AG09319 (cell line): ENCODE results near the gene DARS2.

ENCODE experiments used
- DNase-seq: peaks from one replicate; pipeline ENCODE4 v3.0.0-alpha.2; 2010; ENCODE audit warnings: low read depth; ENCODE audit errors: extremely low read depth
- TF ChIP-seq, protein P1 (sequence below): IDR thresholded peaks from 2 replicates; pipeline ENCODE4 v1.5.1; 2011; ENCODE audit warnings: low read depth, mild to moderate bottlenecking, inconsistent platforms, low read length, moderate library complexity

The DARS2 gene

DNA sequence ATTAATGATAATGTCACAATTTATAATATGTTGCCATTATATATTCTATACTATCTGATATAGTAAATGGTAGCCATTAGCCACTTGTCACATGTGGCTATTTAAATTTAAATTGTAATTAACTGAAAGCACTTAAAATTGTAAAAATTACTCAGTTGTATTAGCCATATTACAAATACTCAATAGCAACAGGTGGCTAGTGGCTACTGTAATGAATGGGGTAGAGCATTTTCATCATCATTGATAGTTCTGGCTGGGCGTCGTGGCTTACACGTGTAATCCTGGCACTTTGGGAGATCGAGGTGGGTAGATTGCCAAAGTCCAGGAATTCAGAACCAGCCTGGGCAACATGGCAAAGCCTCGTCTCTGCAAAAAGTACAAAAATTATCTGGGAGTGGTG, 60.2 kb downstream of the DARS2 start:
- no peak for DNase-seq
- TF ChIP-seq, protein P1, sequence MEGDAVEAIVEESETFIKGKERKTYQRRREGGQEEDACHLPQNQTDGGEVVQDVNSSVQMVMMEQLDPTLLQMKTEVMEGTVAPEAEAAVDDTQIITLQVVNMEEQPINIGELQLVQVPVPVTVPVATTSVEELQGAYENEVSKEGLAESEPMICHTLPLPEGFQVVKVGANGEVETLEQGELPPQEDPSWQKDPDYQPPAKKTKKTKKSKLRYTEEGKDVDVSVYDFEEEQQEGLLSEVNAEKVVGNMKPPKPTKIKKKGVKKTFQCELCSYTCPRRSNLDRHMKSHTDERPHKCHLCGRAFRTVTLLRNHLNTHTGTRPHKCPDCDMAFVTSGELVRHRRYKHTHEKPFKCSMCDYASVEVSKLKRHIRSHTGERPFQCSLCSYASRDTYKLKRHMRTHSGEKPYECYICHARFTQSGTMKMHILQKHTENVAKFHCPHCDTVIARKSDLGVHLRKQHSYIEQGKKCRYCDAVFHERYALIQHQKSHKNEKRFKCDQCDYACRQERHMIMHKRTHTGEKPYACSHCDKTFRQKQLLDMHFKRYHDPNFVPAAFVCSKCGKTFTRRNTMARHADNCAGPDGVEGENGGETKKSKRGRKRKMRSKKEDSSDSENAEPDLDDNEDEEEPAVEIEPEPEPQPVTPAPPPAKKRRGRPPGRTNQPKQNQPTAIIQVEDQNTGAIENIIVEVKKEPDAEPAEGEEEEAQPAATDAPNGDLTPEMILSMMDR, result no peak

DNA sequence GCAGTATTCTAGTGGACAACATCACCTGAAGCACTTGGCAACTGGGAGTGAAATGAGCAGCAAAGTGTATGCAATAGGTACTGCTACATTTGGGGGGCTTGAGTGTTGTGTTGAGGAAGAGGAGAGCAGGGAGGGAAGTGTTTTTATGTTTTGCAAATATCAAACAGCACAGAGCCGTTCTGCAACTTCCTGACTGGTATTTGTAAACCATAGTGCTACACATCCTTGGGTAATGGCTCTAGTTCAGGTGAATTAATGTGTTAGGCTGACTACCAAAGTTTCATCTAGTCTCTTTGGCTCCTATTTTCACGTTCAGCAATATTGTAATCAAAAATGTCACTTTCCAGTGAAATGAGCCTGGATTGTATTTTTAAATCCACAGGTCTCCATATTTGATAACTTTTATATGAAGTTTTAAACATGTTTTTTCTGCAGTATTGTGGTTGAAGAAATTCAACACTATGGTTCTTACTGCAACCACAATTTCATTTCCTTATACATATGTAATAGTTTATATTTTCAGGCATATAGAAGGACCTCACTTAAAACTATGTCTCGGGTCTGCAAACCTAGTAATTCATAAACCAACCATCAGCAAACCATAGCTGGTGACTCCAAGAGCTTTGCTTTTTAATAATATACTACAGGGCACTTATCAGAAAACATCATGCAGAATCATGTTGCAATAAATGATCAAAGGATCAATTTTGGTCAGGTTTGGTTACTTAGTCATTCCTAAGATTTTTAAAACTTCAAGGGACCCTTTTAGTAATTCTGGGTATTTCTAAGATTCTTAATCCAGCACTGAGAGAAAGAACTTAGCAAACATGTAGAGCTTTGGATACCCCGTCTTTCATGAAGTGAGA, 62.5 kb downstream of the DARS2 start:
- no peak for DNase-seq
- TF ChIP-seq, protein P1, result no peak

DNA sequence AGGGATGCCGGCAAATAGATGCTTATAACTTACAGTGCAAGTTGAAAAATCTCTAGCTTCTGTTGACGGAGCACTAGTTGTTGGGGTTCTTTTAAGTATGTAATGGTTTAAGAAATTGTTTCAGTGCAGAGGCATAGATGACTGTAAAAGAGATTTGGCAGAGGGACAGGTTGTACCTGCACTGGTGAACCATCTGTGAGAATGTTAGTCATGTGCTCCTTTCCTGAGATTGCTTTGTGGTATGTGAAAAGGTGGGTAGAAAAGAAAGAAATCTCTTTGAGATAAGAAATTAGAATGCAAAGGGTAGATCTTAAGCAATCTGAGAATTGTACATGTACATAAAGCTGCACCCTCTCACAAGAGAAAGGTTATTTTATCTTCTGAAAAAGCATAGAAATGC, 63.2 kb downstream of the DARS2 start:
- TF ChIP-seq, protein P1, result no peak

DNA sequence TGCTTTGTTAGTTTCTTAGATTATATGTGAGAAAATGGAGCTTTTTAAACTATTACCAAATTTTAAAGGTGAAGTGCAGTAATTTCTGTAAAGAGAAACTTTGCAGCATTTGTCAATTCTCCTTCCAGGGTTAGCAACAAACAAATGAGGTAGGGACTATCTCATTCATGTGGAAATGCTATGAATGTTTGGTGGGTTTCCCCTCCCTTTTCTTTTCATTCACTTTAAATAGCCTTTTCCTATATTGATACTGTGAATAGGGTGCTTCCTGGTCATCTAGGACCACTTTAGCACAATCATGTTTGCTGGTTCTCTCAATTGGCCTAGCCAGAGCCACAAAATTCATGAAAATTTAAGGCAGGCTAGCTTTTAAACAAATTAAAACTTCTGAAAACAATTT, 64.3 kb downstream of the DARS2 start:
- no peak for DNase-seq
- TF ChIP-seq, protein P1, result no peak

More for the DNA sequence above, 63.2 kb downstream of the DARS2 start:
- no peak for DNase-seq

DNA sequence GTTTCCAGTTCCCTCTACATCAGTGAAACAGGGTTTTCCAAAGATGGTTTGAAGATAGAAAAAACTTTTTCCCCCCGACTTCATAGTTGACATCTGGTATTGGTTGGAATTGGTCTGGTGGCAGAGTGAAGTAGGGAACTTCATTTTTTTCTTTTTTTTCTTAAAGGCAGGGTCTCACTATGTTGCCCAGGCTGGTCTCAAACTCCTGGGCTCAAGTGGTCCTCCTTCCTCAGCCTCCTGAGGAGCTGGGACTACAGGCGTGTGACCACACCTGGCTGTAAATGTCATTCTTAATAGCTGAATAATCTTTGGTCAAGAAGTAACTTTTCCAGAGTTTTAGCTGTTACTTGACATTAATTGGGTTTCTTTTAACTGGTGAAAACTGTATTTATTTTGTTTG, 65.4 kb downstream of the DARS2 start:
- DNase-seq, result no peak
- TF ChIP-seq, protein P1, result no peak

DNA sequence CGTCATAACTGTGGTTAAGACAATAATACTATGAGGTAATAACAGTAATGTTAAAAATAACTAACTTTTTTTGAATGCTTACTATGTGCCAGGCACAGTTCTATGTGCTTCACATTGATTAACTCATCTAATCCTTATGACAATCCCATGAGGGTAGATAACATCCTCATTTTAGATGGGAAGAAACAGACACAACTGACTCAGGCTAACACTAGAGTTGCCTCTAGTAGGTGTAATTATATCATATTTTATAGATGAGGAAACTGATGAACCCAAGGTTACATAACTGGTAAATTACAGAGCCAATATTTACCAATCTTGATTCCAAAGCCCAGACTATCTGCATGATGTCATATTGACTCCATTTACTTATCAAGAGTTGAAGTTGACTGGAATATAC, 69.1 kb downstream of the DARS2 start:
- no peak for DNase-seq
- TF ChIP-seq, protein P1, result no peak

GRCh38 chr1:173894189-173894588, 69.7 kb downstream of the DARS2 start:
- TF ChIP-seq, protein P1, result no peak
- no peak for DNase-seq
